Measurements from ENCODE around the gene CYP27B1. TPM values are rescaled to one million over a fixed set of nuclear protein-coding genes. Genes with fewer than 3 reads are reported as not detected.

Gene CYP27B1
- total and polyA plus RNA-seq, 2 donors from 2014 or later: 3.5 to 33.4 TPM

- peaks cover 30% of the 10 kb centered on the region for H3K27me3 ChIP-seq (ENCODE audit: control insufficient read depth, insufficient read depth, low read length)
- FAIRE-seq: no peak
- no peak for TF ChIP-seq CTCF (IDR thresholded peaks at IDR 0.05; ENCODE audit: borderline replicate concordance, extremely low read depth, insufficient read depth)
- no peak overlapping the region for H3K27ac ChIP-seq (ENCODE audit: low read depth in 2 of 2, low read length in 2 of 2)
- peak in 1 of 5 donors; percentile 29 for DNase-seq
- intact Hi-C loops (cut with DNase I): no loop called here
- H3K36me3 ChIP-seq (ENCODE audit: control insufficient read depth in 2 of 3, insufficient read depth in 3 of 3, low read length in 3 of 3): peaks cover 0 to 5% (median 0%) of the 10 kb centered on the region in 3 donors
- H3K4me1 ChIP-seq (ENCODE audit: control insufficient read depth in 2 of 3, insufficient read depth in 2 of 3, low read depth in 1 of 3, low read length in 3 of 3): peaks cover 0 to 26% (median 17%) of the 10 kb centered on the region in 3 donors
- no peaks in the 10 kb centered on the region for H3K9me3 ChIP-seq (ENCODE audit: control insufficient read depth in 2 of 3, insufficient read depth in 1 of 3, low read length in 3 of 3)
- peak overlapping the region in 1 of 3 donors; percentile 55 for H3K4me3 ChIP-seq (ENCODE audit: low read length in 3 of 3)
- H3K9ac ChIP-seq (ENCODE audit: low read length in 3 of 3): no peak overlapping the region
These were observed 2.8 kb downstream of the CYP27B1 start for GRCh38 chr12:57763881-57764661.

- intact Hi-C loops (cut with DNase I): no loop called here
- peaks cover 4 to 5% (median 4%) of the 10 kb centered on the region in 3 donors for H3K36me3 ChIP-seq (ENCODE audit: control insufficient read depth in 2 of 3, insufficient read depth in 3 of 3, low read length in 3 of 3)
- H3K4me1 ChIP-seq (ENCODE audit: control insufficient read depth in 2 of 3, insufficient read depth in 2 of 3, low read depth in 1 of 3, low read length in 3 of 3): peaks cover 0 to 23% (median 17%) of the 10 kb centered on the region in 3 donors
- no peak overlapping the region for H3K27ac ChIP-seq (ENCODE audit: low read depth in 2 of 2, low read length in 2 of 2)
- H3K27me3 ChIP-seq (ENCODE audit: control insufficient read depth, insufficient read depth, low read length): peaks cover 30% of the 10 kb centered on the region
- no peaks in the 10 kb centered on the region for H3K9me3 ChIP-seq (ENCODE audit: control insufficient read depth in 2 of 3, insufficient read depth in 1 of 3, low read length in 3 of 3)
- no peak for DNase-seq
- TF ChIP-seq CTCF (IDR thresholded peaks at IDR 0.05; ENCODE audit: borderline replicate concordance, extremely low read depth, insufficient read depth): no peak
- FAIRE-seq: no peak
- no peak overlapping the region for H3K9ac ChIP-seq (ENCODE audit: low read length in 3 of 3)
- no peak overlapping the region for H3K4me3 ChIP-seq (ENCODE audit: low read length in 3 of 3)
These were observed 4.4 kb downstream of the CYP27B1 start for GRCh38 chr12:57762463-57762862.

GRCh38 chr12:57761391-57761998 lies 5.4 kb downstream of the CYP27B1 start:
- H3K9me3 ChIP-seq (ENCODE audit: control insufficient read depth in 2 of 3, insufficient read depth in 1 of 3, low read length in 3 of 3): no peaks in the 10 kb centered on the region
- H3K9ac ChIP-seq (ENCODE audit: low read length in 3 of 3): no peak overlapping the region
- H3K4me1 ChIP-seq (ENCODE audit: control insufficient read depth in 2 of 3, insufficient read depth in 2 of 3, low read depth in 1 of 3, low read length in 3 of 3): peaks cover 0 to 21% (median 15%) of the 10 kb centered on the region in 3 donors
- H3K4me3 ChIP-seq (ENCODE audit: low read length in 3 of 3): no peak overlapping the region
- H3K27me3 ChIP-seq (ENCODE audit: control insufficient read depth, insufficient read depth, low read length): peaks cover 25% of the 10 kb centered on the region
- intact Hi-C loops (cut with DNase I): no loop called here
- no peak for TF ChIP-seq CTCF (IDR thresholded peaks at IDR 0.05; ENCODE audit: borderline replicate concordance, extremely low read depth, insufficient read depth)
- peak in 1 of 5 donors; percentile 50 for DNase-seq
- peaks cover 4 to 5% (median 4%) of the 10 kb centered on the region in 3 donors for H3K36me3 ChIP-seq (ENCODE audit: control insufficient read depth in 2 of 3, insufficient read depth in 3 of 3, low read length in 3 of 3)
- H3K27ac ChIP-seq (ENCODE audit: low read depth in 2 of 2, low read length in 2 of 2): no peak overlapping the region
- FAIRE-seq: no peak

Data from kidney (tissue), 14 donors.